GM12878 (cell line): Measurements from ENCODE around the gene ZNF512. TPM values are rescaled to one million over a fixed set of nuclear protein-coding genes. Genes with fewer than 3 reads are reported as not detected.

Source experiments
- ATAC-seq: fragments of 200-7000 bp; cut with Tn5 transposase; 3 replicates; pipeline ENCODE4 v1.9.1; 2020; ENCODE audit warnings: mild to moderate bottlenecking, moderate library complexity
- BruUV-seq: library from RNA; stranded (reverse); fragments of 400-500 nt; replicated peaks from 2 replicates; lab custom pipeline; 2021; lab: Mats Ljungman, UMichigan
- CTCF ChIA-PET: fragments of 300-600 bp; sonication (Branson Sonifier 250); formaldehyde crosslinking; extraction: SDS; loops from one replicate; lab custom pipeline; 2021; ENCODE audit warnings: inconsistent platforms; lab: Yijun Ruan, JAX
- POLR2A ChIA-PET: fragments of 350-600 bp; formaldehyde crosslinking; extraction: SDS; loops from one replicate; lab custom pipeline; 2021; ENCODE audit warnings: inconsistent platforms; lab: Charles Lee
- RAD21 ChIA-PET: fragments of 300-600 bp; sonication (Branson Sonifier 250); formaldehyde crosslinking; loops from one replicate; lab custom pipeline; 2023; ENCODE audit warnings: antibody characterized with exemption; ENCODE audit not compliant: unreplicated experiment; lab: Charles Lee
- SMC1A ChIA-PET: fragments of 300-600 bp; sonication (Branson Sonifier 250); formaldehyde crosslinking; loops from one replicate; lab custom pipeline; 2023; ENCODE audit not compliant: unreplicated experiment, uncharacterized antibody; lab: Charles Lee
- DNase-seq: peaks from one replicate; pipeline ENCODE4 v3.0.0-alpha.2; 2011; ENCODE audit warnings: low read depth, low spot score
- FAIRE-seq: peaks from 3 replicates; lab custom pipeline; 2011; peaks lifted over from hg19 to GRCh38; lab: Jason Lieb, UNC
- H2AFZ ChIP-seq: 2 replicates; pipeline ENCODE4 v1.6.0; 2011; ENCODE audit warnings: low read depth, low read length, control low read depth; ENCODE audit not compliant: control insufficient read depth
- H3K27ac ChIP-seq: 2 replicates; pipeline ENCODE4 v1.5.1; 2011; ENCODE audit warnings: control low read depth; ENCODE audit not compliant: control insufficient read depth, insufficient read depth
- H3K27me3 ChIP-seq, 2 experiments: replicated peaks in 1 of 2; 2 replicates each; pipeline versions ENCODE4 v1.6.0 to v1.6.1; 2011; ENCODE audit warnings: low read length in 1 of 2; ENCODE audit not compliant: control insufficient read depth in 2 of 2, insufficient read depth in 2 of 2
- H3K36me3 ChIP-seq, 2 experiments: 2 replicates each; pipeline ENCODE4 v1.5.1; 2011; ENCODE audit warnings: low read length in 1 of 2; ENCODE audit not compliant: control insufficient read depth in 2 of 2, insufficient read depth in 2 of 2
- H3K4me1 ChIP-seq: 2 replicates; pipeline ENCODE4 v1.6.1; 2011; ENCODE audit warnings: mild to moderate bottlenecking, low read length, moderate library complexity, mixed read lengths; ENCODE audit not compliant: control insufficient read depth, insufficient read depth
- H3K4me2 ChIP-seq: 2 replicates; pipeline ENCODE4 v1.6.0; 2011; ENCODE audit warnings: control low read depth; ENCODE audit not compliant: control insufficient read depth, insufficient read depth
- H3K4me3 ChIP-seq: fragments of 200-600 bp; sonication (generic); 2 replicates; pipeline ENCODE4 v1.5.1; 2016
- H3K79me2 ChIP-seq: 2 replicates; pipeline ENCODE4 v1.6.0; 2011; ENCODE audit warnings: low read length; ENCODE audit not compliant: control insufficient read depth, insufficient read depth
- H3K9ac ChIP-seq: 2 replicates; pipeline ENCODE4 v1.8.0; 2011; ENCODE audit warnings: low read length, control low read depth, mixed read lengths; ENCODE audit not compliant: control insufficient read depth, insufficient read depth
- H3K9me3 ChIP-seq: replicated peaks from 3 replicates; pipeline ENCODE4 v1.5.1; 2011; ENCODE audit warnings: mild to moderate bottlenecking, low read length; ENCODE audit not compliant: control insufficient read depth, insufficient read depth
- H4K20me1 ChIP-seq: 2 replicates; pipeline ENCODE4 v1.6.0; 2011; ENCODE audit not compliant: control insufficient read depth, insufficient read depth
- E4F1 ChIP-seq: fragments of 450-650 bp; IDR thresholded peaks from 2 replicates; pipeline ENCODE4 v1.6.1; 2018; ENCODE audit warnings: borderline replicate concordance, mild to moderate bottlenecking; ENCODE audit not compliant: partially characterized antibody
- EGR1 ChIP-seq, 2 experiments: IDR thresholded peaks; 1 replicate in 1 of 2; 2 replicates in 1 of 2; pipeline ENCODE4 v1.6.1; 2011 to 2012; ENCODE audit warnings: low read depth in 2 of 2, low read length in 2 of 2, borderline replicate concordance in 1 of 2, mild to moderate bottlenecking in 1 of 2, moderate library complexity in 1 of 2
- IKZF1 ChIP-seq: fragments of 450-650 bp; conservative IDR thresholded peaks from 2 replicates; pipeline ENCODE4 v1.6.1; 2017; ENCODE audit warnings: antibody characterized with exemption, mild to moderate bottlenecking
- IRF3 ChIP-seq: fragments of 450-650 bp; IDR thresholded peaks from 2 replicates; pipeline ENCODE4 v1.6.1; 2014; ENCODE audit warnings: mild to moderate bottlenecking
- KLF5 ChIP-seq: fragments of 450-650 bp; IDR thresholded peaks from 2 replicates; pipeline ENCODE4 v1.6.1; 2014; ENCODE audit warnings: mild to moderate bottlenecking; ENCODE audit not compliant: partially characterized antibody
- NFXL1 ChIP-seq: fragments of 450-650 bp; IDR thresholded peaks from 2 replicates; pipeline ENCODE4 v1.6.1; 2017; ENCODE audit warnings: antibody characterized with exemption, mild to moderate bottlenecking, borderline replicate concordance
- NR2C1 ChIP-seq: fragments of 450-650 bp; IDR thresholded peaks from 2 replicates; pipeline ENCODE4 v1.6.1; 2017; ENCODE audit warnings: antibody characterized with exemption, mild to moderate bottlenecking, moderate library complexity
- STAT3 ChIP-seq: IDR thresholded peaks from 2 replicates; pipeline ENCODE4 v1.6.1; 2011; ENCODE audit warnings: low read depth, low read length, improper control_type of control experiment
- ZBTB33 ChIP-seq: fragments of 450-650 bp; IDR thresholded peaks from 2 replicates; pipeline ENCODE4 v1.6.1; 2017; ENCODE audit warnings: mild to moderate bottlenecking
- ZBTB4 ChIP-seq: fragments of 450-650 bp; formaldehyde crosslinking; IDR thresholded peaks from 2 replicates; pipeline ENCODE4 v1.4.0; 2022; ENCODE audit warnings: mild to moderate bottlenecking, moderate library complexity
- ZNF622 ChIP-seq: fragments of 450-650 bp; IDR thresholded peaks from 2 replicates; pipeline ENCODE4 v1.6.1; 2017; ENCODE audit warnings: mild to moderate bottlenecking, inconsistent platforms
- WGBS: methylation state at CpG from one replicate; pipeline ENCODE4 v1.1.6; 2016; ENCODE audit warnings: low lambda C conversion rate; ENCODE audit not compliant: insufficient replicate concordance, insufficient coverage; ENCODE audit errors: missing lambda C conversion rate; 5-methylcytosine and 5-hydroxymethylcytosine counted together
- in situ Hi-C: fragments of 300-500 bp; cut with MboI; formaldehyde crosslinking; loops from 9 replicates; pipeline ENCODE4 v1.14.3; 2018; ENCODE audit warnings: mixed read lengths
- intact Hi-C: fragments of 100-400 bp; cut with micrococcal nuclease; formaldehyde crosslinking; loops from one replicate; pipeline ENCODE4 v1.14.2; 2022; ENCODE audit not compliant: unreplicated experiment
- polyA plus RNA-seq, 11 experiments: library from polyadenylated mRNA; depleted of rRNA in 4 of 11; unstranded in 6 of 11; stranded (reverse) in 5 of 11; fragments of >200 nt; fragmentation: Nextera tagmentation in 4 of 11; fragmentation: Illumina TruSeq in 1 of 11; extraction: Ambion mirVana in 4 of 11; extraction: Trizol in 1 of 11; gene quantifications; 1 replicate in 1 of 11; 2 replicates in 10 of 11; pipeline versions ENCODE4 v1.2.1 to v1.2.3, GENCODE V29; 2011 to 2016; ENCODE audit warnings: inconsistent platforms in 2 of 11, missing spikeins in 2 of 11, low read depth in 1 of 11
- total RNA-seq, 4 experiments: library from RNA; depleted of rRNA in 3 of 4; stranded (reverse); fragments of >200 nt in 3 of 4; fragmentation: Illumina TruSeq in 1 of 4; extraction: Trizol in 1 of 4; gene quantifications; 2 replicates each; pipeline versions ENCODE4 v1.2.1 to v1.2.3, GENCODE V29; 2013 to 2021

Gene ZNF512
- total and polyA plus RNA-seq, 10 of the 15 experiments (the other 5 are each of a cell fraction or from before 2014, with no cell fraction given), result 14.1 to 61.9 (median 31.2) TPM

- Histone ChIP-seq H3K27me3 (no peaks in the 10 kb centered on the region), H2AFZ (peak within 1 kb of the TSS; percentile 96), H3K9ac (peak within 1 kb of the TSS; percentile 89), H3K9me3 (no peaks in the 10 kb centered on the region), H3K27ac (peak within 1 kb of the TSS; percentile 90), H3K4me1 (peaks cover 7% of the 10 kb centered on the region), H3K4me3 (peak within 1 kb of the TSS; percentile 95), H3K36me3 (peaks cover 0 to 6% of the 10 kb centered on the region in 2 experiments; a peak in 1 of 4 replicates), H4K20me1 (no peaks in the 10 kb centered on the region), H3K4me2 (peak within 1 kb of the TSS; percentile 98), H3K79me2 (peaks cover 10% of the 10 kb centered on the region)
- FAIRE-seq, result peak; percentile 13
- BruUV-seq, result TSS peak; percentile 67
- intact Hi-C loops, result loop anchor here (5.0 kb wide), 1 partner anchor 47 kb away; the partner anchor contains the start of gene ZNF512
- POLR2A ChIA-PET, result interaction anchor here (0.7 to 1.7 kb wide), 7 partner anchors 15 to 306 kb away, joined by 3 to 5 read pairs (median 4); partner anchors contain the start of genes MPV17, NRBP1, SLC4A1AP and SUPT7L
- SMC1A ChIA-PET, result interaction anchor here (1.0 to 2.6 kb wide), 6 partner anchors 9 to 326 kb away, joined by 3 to 9 read pairs (median 3); partner anchors contain the start of gene PPM1G
- ATAC-seq, result peak; percentile 99
- peak; percentile 75 for DNase-seq
- RAD21 ChIA-PET, result interaction anchor here (0.6 to 1.9 kb wide), 6 partner anchors 18 to 220 kb away, joined by 3 to 5 read pairs (median 3); partner anchors contain the start of genes NRBP1, PPM1G and ZNF512
- CTCF ChIA-PET, result interaction anchor here (0.7 to 4.3 kb wide), 2 partner anchors 54 to 546 kb away, joined by 4 to 34 read pairs; no protein-coding TSS in a partner anchor
- WGBS, result 2% methylated on average over 40 of the region's 44 CpGs
- in situ Hi-C loops, result no loop called here
- TF ChIP-seq KLF5 (peak; percentile 78), ZNF622 (no peak), ZBTB33 (no peak), IRF3 (no peak; the same call in 1 of the 2 replicates), EGR1 (IDR thresholded peaks at IDR 0.05; ENCODE audit: borderline replicate concordance in 1 of 2, low read depth in 2 of 2, low read length in 2 of 2) (no peak), IKZF1 (peak; percentile 68), E4F1 (no peak), NR2C1 (no peak), NFXL1 (no peak), STAT3 (no peak), ZBTB4 (CRISPR knock-in tag) (no peak)
Measured at GRCh38 chr2:27628767-27629709, 46.2 kb downstream of the ZNF512 start, which contains the start of the genes CCDC121 and GPN1. Gene CCDC121, minus strand, starts transcription at chr2:27629012. Its CDS starts 1,213 bp downstream, at chr2:27627799. Gene GPN1, plus strand, starts transcription at chr2:27629050. Its CDS starts 9 bp downstream, at chr2:27629059.
